Right lobe of liver (tissue), 6 donors: ENCODE results near the gene DRAM1. TPM values are rescaled to one million over a fixed set of nuclear protein-coding genes. Genes with fewer than 3 reads are reported as not detected.
A peak's percentile ranks its signal among the peaks of the same experiment; 100 is the strongest.

Experiments used
- ATAC-seq, 4 donors: fragments of 200-7000 bp; cut with Tn5 transposase; one replicate each; pipeline ENCODE4 v1.9.1; 2020; ENCODE audit warnings: mild to moderate bottlenecking in 4 of 4, moderate library complexity in 4 of 4
- DNase-seq, 3 donors: peaks; one replicate each; pipeline ENCODE4 v3.0.0-alpha.2; 2020
- H3K27ac ChIP-seq, 3 donors: fragments of 200-600 bp; one replicate each; pipeline ENCODE4 v1.8.0; 2022
- H3K27me3 ChIP-seq, 2 donors: fragments of 200-600 bp; one replicate each; pipeline ENCODE4 v1.8.0; 2022
- H3K36me3 ChIP-seq, 4 donors: fragments of 200-600 bp; sonication (generic) in 1 of 4; one replicate each; pipeline versions ENCODE4 v1.5.1 to v1.8.0; 2017 to 2022; ENCODE audit warnings: control low read depth in 1 of 4
- H3K4me1 ChIP-seq, 4 donors: fragments of 200-600 bp; sonication (generic) in 1 of 4; one replicate each; pipeline versions ENCODE4 v1.5.1 to v1.8.0; 2017 to 2022; ENCODE audit warnings: control low read depth in 1 of 4
- H3K4me3 ChIP-seq, 3 donors: fragments of 200-600 bp; one replicate each; pipeline ENCODE4 v1.8.0; 2022
- H3K9me3 ChIP-seq, 4 donors: fragments of 200-600 bp; sonication (generic) in 1 of 4; one replicate each; pipeline versions ENCODE4 v1.5.1 to v1.8.0; 2017 to 2022; ENCODE audit warnings: control low read depth in 1 of 4
- CTCF ChIP-seq, 4 donors: fragments of 200-600 bp in 3 of 4; fragments of 450-650 bp in 1 of 4; IDR thresholded peaks; one replicate each; pipeline versions ENCODE4 v1.5.1 to v1.8.0; 2016 to 2022; ENCODE audit warnings: antibody characterized with exemption in 4 of 4, mild to moderate bottlenecking in 2 of 4
- POLR2A ChIP-seq: fragments of 450-650 bp; IDR thresholded peaks from one replicate; pipeline ENCODE4 v1.6.1; 2017; ENCODE audit warnings: antibody characterized with exemption, mild to moderate bottlenecking
- whole genome bisulfite sequencing: methylation state at CpG from one replicate; pipeline ENCODE4 v1.1.6; 2018; ENCODE audit warnings: low coverage, low lambda C conversion rate; ENCODE audit not compliant: insufficient coverage; ENCODE audit errors: missing lambda C conversion rate; 5-methylcytosine and 5-hydroxymethylcytosine counted together
- intact Hi-C, 2 donors: fragments of 100-400 bp; cut with DNase I; formaldehyde crosslinking; loops; one replicate each; pipeline versions ENCODE4 v1.11.2 to v1.14.1; 2022
- total RNA-seq, 6 experiments: library from RNA; depleted of rRNA in 2 of 6; stranded (reverse); fragments of >200 nt in 2 of 6; fragmentation: NEBNext Ultra II Directional in 3 of 6; extraction: Animal tissue kit (Norgen Biotek cat#: 25700) in 3 of 6; gene quantifications; one replicate each; pipeline versions ENCODE4 v1.1.0 to v1.2.4, GENCODE V29; 2016 to 2023
- donor health status: DM: no; HTN: yes; CAD: no.
- donor health status: DM: no; HTN: no; CAD: no.
- donor health status: DM: no; HTN: no; CAD: no.
- donor health status: DM: no; HTN: yes; CAD: no.
- donor health status: DM: no; HTN: yes; CAD: no.

DRAM1 gene
- total RNA-seq, 6 experiments from 2014 or later = 2.2 to 11.3 (median 4.3) TPM

GRCh38 chr12:101945369-101946232, 68.2 kb downstream of the DRAM1 start:
- peak in 2 of 4 donors; percentile 26 to 45 for ATAC-seq
- Histone ChIP-seq H3K4me1 (no peaks in the 10 kb centered on the region), H3K9me3 (no peaks in the 10 kb centered on the region), H3K27me3 (no peaks in the 10 kb centered on the region), H3K27ac (no peak overlapping the region), H3K36me3 (no peaks in the 10 kb centered on the region), H3K4me3 (no peak overlapping the region)
- intact Hi-C loops = no loop called here
- 42% methylated on average over 11 of the region's 15 CpGs for WGBS
- no peak for TF ChIP-seq CTCF (IDR thresholded peaks at IDR 0.05)
- no peak for TF ChIP-seq POLR2A
- no peak for DNase-seq

- H3K4me1 ChIP-seq = no peaks in the 10 kb centered on the region
- H3K36me3 ChIP-seq = no peaks in the 10 kb centered on the region
- WGBS = 69% methylated on average over 1 of the region's 1 CpG
- H3K9me3 ChIP-seq = no peaks in the 10 kb centered on the region
- DNase-seq = no peak
- intact Hi-C loops = no loop called here
- no peak for TF ChIP-seq POLR2A
- no peak for TF ChIP-seq CTCF (IDR thresholded peaks at IDR 0.05)
- no peaks in the 10 kb centered on the region for H3K27me3 ChIP-seq
- ATAC-seq = no peak
- no peak overlapping the region for H3K27ac ChIP-seq
- no peak overlapping the region for H3K4me3 ChIP-seq
Measured at GRCh38 chr12:101946233-101946611, 68.8 kb downstream of the DRAM1 start.

GRCh38 chr12:101947316-101947715, 69.9 kb downstream of the DRAM1 start:
- TF ChIP-seq CTCF (IDR thresholded peaks at IDR 0.05) (no peak), POLR2A (no peak)
- intact Hi-C loops = no loop called here
- ATAC-seq (no peak), DNase-seq (no peak)
- H3K36me3 ChIP-seq = no peaks in the 10 kb centered on the region
- H3K27me3 ChIP-seq = no peaks in the 10 kb centered on the region
- H3K27ac ChIP-seq = no peak overlapping the region
- no peaks in the 10 kb centered on the region for H3K4me1 ChIP-seq
- H3K4me3 ChIP-seq = no peak overlapping the region
- no CpG with 5 or more reads among the region's 1 CpG for WGBS
- H3K9me3 ChIP-seq = no peaks in the 10 kb centered on the region

- Histone ChIP-seq H3K9me3 (no peaks in the 10 kb centered on the region), H3K4me3 (no peak overlapping the region), H3K27me3 (no peaks in the 10 kb centered on the region), H3K27ac (no peak overlapping the region), H3K36me3 (no peaks in the 10 kb centered on the region), H3K4me1 (no peaks in the 10 kb centered on the region)
- no peak for ATAC-seq
- 95% methylated on average over 2 of the region's 3 CpGs for WGBS
- DNase-seq = no peak
- TF ChIP-seq CTCF (IDR thresholded peaks at IDR 0.05) (no peak), POLR2A (no peak)
- intact Hi-C loops = no loop called here
Measured at GRCh38 chr12:101948365-101948764, 71.0 kb downstream of the DRAM1 start.
